ENCODE measurements around the gene PRX.
A peak's percentile ranks its signal among the peaks of the same experiment; 100 is the strongest.

The PRX gene

DNA sequence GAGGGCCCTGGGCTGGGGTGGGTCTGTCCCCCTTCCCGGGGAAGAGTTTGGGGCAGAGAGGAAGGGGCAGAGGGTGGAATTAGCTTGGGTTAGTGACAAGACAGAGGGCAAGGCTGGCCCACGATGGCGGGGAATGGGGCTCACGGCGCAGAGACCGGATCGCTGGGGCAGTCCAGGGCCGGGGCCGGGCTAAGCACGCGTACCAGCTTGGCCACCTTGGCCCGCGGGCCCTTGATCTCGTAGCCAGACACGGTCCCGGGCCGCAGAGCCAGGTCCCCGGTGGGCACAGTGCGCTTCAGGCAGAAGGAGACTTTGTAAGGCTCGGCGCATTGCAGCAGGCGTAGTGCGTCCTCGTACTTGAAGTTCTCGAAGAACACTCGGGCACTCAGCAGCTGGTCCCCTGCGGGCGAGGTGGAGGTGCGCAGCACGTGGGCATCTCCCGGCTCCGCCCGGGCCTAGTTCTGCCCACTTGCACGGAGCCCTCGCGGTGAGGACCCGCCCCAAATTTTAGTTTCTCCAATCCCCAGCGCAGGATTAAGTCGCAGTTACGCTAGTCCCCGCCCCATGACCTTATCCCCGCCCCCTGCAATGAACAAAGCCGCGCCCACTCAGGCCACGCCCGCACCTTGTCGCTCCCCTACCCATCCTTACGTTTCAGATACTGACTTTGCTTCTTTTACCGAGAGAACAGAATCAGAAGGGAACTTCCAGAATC is 14.6 kb downstream of the PRX start:
- CTCF ChIA-PET = interaction anchor here (1.0 to 1.1 kb wide), 2 partner anchors 10 to 93 kb away, joined by 3 read pairs; no protein-coding TSS in a partner anchor
- POLR2A ChIA-PET = no interaction called here
- TF ChIP-seq, protein P1, sequence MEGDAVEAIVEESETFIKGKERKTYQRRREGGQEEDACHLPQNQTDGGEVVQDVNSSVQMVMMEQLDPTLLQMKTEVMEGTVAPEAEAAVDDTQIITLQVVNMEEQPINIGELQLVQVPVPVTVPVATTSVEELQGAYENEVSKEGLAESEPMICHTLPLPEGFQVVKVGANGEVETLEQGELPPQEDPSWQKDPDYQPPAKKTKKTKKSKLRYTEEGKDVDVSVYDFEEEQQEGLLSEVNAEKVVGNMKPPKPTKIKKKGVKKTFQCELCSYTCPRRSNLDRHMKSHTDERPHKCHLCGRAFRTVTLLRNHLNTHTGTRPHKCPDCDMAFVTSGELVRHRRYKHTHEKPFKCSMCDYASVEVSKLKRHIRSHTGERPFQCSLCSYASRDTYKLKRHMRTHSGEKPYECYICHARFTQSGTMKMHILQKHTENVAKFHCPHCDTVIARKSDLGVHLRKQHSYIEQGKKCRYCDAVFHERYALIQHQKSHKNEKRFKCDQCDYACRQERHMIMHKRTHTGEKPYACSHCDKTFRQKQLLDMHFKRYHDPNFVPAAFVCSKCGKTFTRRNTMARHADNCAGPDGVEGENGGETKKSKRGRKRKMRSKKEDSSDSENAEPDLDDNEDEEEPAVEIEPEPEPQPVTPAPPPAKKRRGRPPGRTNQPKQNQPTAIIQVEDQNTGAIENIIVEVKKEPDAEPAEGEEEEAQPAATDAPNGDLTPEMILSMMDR (IDR thresholded peaks at IDR 0.05; ENCODE audit: control extremely low read depth, extremely low read depth, low read depth, missing control alignments) = no peak
- DNase-seq (ENCODE audit: extremely low spot score) = peak; percentile 50

DNA sequence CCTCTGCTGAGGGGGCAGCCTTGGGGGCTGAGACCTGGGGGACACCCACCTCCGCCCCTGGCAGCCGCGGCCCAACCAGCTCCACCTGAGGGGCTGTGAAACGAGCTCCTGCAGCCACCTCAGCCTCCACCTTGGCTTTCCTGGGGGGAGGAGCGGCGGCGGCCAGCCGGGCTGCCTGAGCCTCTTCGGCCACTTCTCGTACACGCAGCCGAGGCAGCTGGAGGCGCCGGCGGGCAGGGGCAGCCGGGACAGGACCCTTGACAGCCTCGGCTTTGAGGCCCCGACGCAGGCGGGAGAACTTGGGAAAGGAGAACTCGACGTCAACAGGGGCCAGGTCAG is 15.6 kb downstream of the PRX start:
- no peak for DNase-seq (ENCODE audit: extremely low spot score)
- ChIA-PET CTCF (no interaction called here), POLR2A (no interaction called here)
- TF ChIP-seq, protein P1 (IDR thresholded peaks at IDR 0.05; ENCODE audit: control extremely low read depth, extremely low read depth, low read depth, missing control alignments) = no peak

DNA sequence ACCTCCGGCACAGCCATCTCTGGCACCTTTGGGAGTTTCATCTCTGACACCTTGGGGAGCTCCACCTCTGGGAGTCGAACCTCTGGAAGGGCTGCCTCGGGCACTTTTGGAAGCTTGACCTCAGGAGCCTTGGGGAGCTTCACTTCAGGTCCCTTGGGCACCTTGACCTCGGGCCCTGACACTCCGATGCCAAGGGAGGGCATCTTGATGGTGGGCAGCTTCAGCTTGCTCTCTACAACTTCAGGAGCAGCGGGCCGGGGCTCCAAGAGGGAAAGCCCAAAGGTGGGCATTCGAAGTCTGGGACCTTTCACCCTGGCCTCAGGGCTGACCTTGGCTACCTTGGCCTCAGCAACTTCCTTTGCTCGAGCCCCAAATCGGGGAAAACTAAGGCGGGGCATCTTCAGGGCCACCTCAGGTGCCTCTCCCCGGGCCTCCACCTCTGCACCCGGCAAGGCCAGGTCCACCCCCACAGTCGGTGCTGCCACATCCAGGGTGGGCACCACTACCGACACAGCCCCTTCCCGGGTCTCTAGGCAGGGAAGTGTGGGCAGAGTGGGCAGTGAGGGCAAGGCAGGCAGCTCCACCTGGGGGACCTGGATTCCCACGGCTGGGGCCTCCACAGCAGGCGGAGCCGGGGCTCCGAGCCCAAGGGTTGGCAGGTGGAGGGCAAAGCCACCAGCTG is 16.2 kb downstream of the PRX start:
- TF ChIP-seq, protein P1 (IDR thresholded peaks at IDR 0.05; ENCODE audit: control extremely low read depth, extremely low read depth, low read depth, missing control alignments) = no peak
- DNase-seq (ENCODE audit: extremely low spot score) = no peak
- CTCF ChIA-PET = interaction anchor here (1.3 to 1.7 kb wide), 2 partner anchors 48 to 68 kb away, joined by 3 to 4 read pairs; partner anchors contain the start of gene BLVRB
- POLR2A ChIA-PET = interaction anchor here (0.8 kb wide), 1 partner anchor 9 kb away, joined by 3 read pairs; no protein-coding TSS in a partner anchor

DNA sequence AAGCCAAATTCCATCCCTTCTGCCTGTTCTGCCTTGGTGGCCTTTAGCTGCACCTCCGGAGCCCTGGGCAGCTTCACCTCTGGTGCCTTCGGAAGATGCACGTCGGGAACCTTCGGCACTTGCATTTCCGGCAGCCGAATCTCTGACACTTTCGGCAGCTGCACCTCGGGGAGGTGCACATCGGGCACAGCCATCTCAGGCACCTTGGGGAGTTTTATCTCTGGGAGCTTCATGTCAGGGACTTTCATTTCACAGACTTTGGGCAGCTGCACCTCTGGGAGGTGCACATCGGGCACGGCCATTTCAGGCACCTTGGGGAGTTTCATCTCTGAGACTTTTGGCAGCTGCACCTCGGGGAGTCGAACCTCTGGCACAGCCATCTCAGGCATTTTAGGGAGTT is 17.2 kb downstream of the PRX start:
- ChIA-PET POLR2A (interaction anchor here (0.8 kb wide), 1 partner anchor 8 kb away, joined by 3 read pairs; no protein-coding TSS in a partner anchor), CTCF (interaction anchor here (1.3 to 1.7 kb wide), 2 partner anchors 47 to 69 kb away, joined by 3 to 4 read pairs; partner anchors contain the start of gene BLVRB)
- DNase-seq (ENCODE audit: extremely low spot score) = no peak
- TF ChIP-seq, protein P1 (IDR thresholded peaks at IDR 0.05; ENCODE audit: control extremely low read depth, extremely low read depth, low read depth, missing control alignments) = no peak

DNA sequence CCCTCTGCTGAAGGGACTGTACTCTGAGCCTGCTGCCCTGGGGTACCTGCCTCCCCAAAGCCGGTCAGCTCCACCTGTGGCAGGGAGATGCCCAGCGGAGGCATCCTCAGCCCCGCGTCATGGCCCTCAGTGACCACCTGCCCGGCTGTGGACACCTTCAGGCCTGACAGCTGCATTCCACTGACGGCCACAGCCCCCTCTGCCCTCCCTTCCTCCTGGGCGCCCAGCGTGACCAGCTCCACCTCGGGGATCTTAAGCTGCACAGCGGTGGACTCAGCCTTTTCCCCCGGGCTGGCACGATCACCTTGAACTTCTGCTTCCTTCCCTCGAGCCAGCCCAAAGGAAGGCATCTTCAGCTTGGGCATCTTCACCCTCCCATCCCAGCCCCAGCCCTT is 18.4 kb downstream of the PRX start:
- TF ChIP-seq, protein P1 (IDR thresholded peaks at IDR 0.05; ENCODE audit: control extremely low read depth, extremely low read depth, low read depth, missing control alignments) = no peak
- no peak for DNase-seq (ENCODE audit: extremely low spot score)
- ChIA-PET CTCF (interaction anchor here (1.6 kb wide), 1 partner anchor 70 kb away, joined by 6 read pairs; no protein-coding TSS in a partner anchor), POLR2A (interaction anchor here (0.8 kb wide), 1 partner anchor 8 kb away, joined by 3 read pairs; no protein-coding TSS in a partner anchor)

DNA sequence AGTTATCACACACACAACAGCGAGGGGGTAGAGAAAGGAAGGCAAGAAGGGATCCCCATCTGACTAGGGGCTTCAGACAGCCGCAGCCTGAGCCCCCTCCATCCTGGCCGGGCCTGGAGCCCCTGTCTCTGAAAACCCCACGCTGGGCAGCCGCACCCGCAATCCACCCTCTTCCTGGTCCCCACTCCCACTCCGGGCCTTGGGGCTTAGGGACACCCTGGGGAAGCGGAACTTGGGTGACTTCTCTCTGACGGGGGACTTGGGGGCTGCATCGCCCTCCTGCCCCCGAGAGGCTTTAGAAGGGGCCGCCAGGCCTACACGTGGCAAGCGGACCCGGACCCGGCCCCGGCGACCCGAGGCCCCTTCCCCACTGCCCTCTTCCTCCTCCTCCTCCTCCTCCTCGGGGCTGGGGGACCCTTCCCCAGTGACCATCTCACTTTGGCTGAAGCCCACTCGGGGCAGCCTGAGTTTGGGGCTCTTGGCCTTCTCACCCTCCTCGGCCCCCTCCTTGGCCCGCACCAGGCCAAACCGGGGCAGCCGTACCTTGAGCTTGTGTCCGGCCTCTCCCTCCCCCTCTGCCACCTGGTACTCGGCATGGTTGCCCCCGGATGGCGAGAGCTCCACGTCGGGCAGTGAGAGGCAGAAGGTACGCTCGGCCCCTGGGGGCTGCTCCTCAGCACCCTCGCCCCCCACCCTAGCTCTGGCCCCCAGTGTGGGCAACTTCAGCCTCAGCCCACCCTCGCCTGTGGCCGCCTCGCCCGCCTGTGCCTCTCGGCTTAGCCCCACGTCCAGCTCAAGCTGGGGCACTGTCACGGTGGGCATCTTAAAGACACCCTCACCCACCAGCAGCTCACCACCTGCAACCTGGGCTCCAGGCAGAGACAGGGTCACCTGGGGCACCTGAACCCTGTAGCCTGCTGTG is 19.0 kb downstream of the PRX start:
- ChIA-PET POLR2A (interaction anchor here (0.8 kb wide), 1 partner anchor 9 kb away, joined by 3 read pairs; no protein-coding TSS in a partner anchor), CTCF (interaction anchor here (1.6 kb wide), 1 partner anchor 70 kb away, joined by 6 read pairs; no protein-coding TSS in a partner anchor)
- no peak for DNase-seq (ENCODE audit: extremely low spot score)
- TF ChIP-seq, protein P1 (IDR thresholded peaks at IDR 0.05; ENCODE audit: control extremely low read depth, extremely low read depth, low read depth, missing control alignments) = no peak
